Measurements from ENCODE around the gene LCNL1. TPM values are rescaled to one million over a fixed set of nuclear protein-coding genes. Genes with fewer than 3 reads are reported as not detected.
A peak's percentile ranks its signal among the peaks of the same experiment; 100 is the strongest.

LCNL1 gene
- total RNA-seq, 1 experiment from 2014 or later, result not detected

DNA sequence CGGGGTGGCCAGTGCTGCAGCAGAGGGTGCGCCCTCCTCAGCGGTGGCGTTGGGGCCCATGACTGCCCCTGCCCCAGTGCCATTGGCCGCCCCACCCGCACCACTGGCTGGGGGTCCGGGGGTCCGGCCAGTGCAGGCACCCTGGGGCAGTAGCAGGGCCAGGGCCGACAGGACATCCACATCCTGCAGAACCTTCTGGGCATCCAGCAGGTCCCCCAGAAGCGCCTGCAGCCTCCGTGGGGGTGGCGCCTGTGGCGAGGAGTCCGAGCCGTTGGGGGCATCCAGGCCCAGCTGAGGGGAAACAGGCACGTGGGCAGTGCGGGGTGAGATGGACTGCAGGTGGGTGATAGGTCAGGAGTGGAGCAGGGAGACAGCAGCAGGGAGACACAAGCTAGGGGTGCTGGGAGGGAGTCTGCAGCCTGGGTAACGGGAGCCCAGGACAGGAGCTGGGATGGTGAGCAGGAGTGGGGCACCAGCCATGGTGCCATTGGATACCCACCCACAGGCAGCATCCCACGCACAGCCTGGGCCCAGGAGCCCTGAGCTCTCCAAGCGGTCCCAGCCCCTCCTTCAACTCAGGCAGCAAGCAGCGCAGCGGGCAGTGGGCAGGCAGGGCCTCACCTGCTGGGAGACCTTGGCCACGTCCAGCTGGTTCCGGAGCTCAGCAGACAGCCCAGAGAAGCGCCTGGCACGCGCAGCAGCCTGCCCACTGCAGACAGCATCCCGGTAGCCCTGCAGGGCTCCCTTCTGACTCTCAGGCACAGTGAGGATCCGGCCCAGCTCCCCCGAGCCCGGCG lies 38.2 kb downstream of the LCNL1 start:
- Histone ChIP-seq H3K9me3 (ENCODE audit: low read depth, low read length, poor library complexity, severe bottlenecking) (no peaks in the 10 kb centered on the region), H3K27ac (ENCODE audit: low read depth, low read length, poor library complexity, severe bottlenecking) (no peak overlapping the region), H3K4me3 (ENCODE audit: low read depth, low read length, poor library complexity, severe bottlenecking) (no peak overlapping the region), H3K27me3 (replicated peaks; ENCODE audit: insufficient read depth, low read depth, low read length, poor library complexity) (no peaks in the 10 kb centered on the region), H3K36me3 (ENCODE audit: insufficient read depth, low read length, poor library complexity, severe bottlenecking) (peaks cover 4% of the 10 kb centered on the region), H3K4me1 (ENCODE audit: insufficient read depth, low read length, poor library complexity, severe bottlenecking) (no peaks in the 10 kb centered on the region)
- POLR2A ChIA-PET (ENCODE audit: low non-redundant PET), result no interaction called here
- no peak for DNase-seq (ENCODE audit: low spot score)
- CTCF ChIA-PET, result interaction anchor here (0.5 to 1.0 kb wide), 2 partner anchors 14 to 43 kb away, joined by 3 read pairs; no protein-coding TSS in a partner anchor
- TF ChIP-seq, protein P1, sequence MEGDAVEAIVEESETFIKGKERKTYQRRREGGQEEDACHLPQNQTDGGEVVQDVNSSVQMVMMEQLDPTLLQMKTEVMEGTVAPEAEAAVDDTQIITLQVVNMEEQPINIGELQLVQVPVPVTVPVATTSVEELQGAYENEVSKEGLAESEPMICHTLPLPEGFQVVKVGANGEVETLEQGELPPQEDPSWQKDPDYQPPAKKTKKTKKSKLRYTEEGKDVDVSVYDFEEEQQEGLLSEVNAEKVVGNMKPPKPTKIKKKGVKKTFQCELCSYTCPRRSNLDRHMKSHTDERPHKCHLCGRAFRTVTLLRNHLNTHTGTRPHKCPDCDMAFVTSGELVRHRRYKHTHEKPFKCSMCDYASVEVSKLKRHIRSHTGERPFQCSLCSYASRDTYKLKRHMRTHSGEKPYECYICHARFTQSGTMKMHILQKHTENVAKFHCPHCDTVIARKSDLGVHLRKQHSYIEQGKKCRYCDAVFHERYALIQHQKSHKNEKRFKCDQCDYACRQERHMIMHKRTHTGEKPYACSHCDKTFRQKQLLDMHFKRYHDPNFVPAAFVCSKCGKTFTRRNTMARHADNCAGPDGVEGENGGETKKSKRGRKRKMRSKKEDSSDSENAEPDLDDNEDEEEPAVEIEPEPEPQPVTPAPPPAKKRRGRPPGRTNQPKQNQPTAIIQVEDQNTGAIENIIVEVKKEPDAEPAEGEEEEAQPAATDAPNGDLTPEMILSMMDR (conservative IDR thresholded peaks at IDR 0.05; ENCODE audit: low read depth, low read length), result no peak
- no peak for TF ChIP-seq EZH2 (IDR thresholded peaks at IDR 0.05; ENCODE audit: borderline replicate concordance, low read depth, low read length, poor library complexity, severe bottlenecking)
- intact Hi-C loops (cut with micrococcal nuclease; ENCODE audit: unreplicated experiment), result no loop called here
- BruUV-seq (replicated peaks), result no TSS peak

DNA sequence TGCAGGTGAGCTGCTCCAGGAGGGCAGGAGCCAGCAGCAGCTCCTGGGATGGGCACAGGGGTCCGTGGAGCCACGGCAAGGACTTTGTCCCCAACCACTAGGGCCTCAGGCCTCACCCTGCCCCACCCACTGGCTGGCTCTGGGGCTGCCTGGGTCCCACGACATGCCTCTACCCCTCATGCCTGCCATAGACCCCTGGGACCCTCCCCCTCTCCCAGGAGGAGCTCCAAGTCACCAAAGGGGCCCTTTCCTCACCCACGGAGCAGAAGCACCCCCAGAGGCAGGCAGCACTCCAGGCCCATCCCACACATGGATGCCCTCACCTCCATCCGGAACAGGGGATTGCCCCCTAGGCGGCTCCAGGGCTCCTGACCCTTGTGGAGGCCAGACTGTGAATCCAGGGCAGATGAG lies 38.8 kb downstream of the LCNL1 start:
- H3K4me1 ChIP-seq (ENCODE audit: insufficient read depth, low read length, poor library complexity, severe bottlenecking), result no peaks in the 10 kb centered on the region
- H3K9me3 ChIP-seq (ENCODE audit: low read depth, low read length, poor library complexity, severe bottlenecking), result no peaks in the 10 kb centered on the region
- H3K27ac ChIP-seq (ENCODE audit: low read depth, low read length, poor library complexity, severe bottlenecking), result no peak overlapping the region
- CTCF ChIA-PET, result interaction anchor here (0.5 to 0.9 kb wide), 2 partner anchors 43 to 215 kb away, joined by 3 read pairs; no protein-coding TSS in a partner anchor
- no peak overlapping the region for H3K4me3 ChIP-seq (ENCODE audit: low read depth, low read length, poor library complexity, severe bottlenecking)
- TF ChIP-seq, protein P1 (conservative IDR thresholded peaks at IDR 0.05; ENCODE audit: low read depth, low read length), result no peak
- no peak for DNase-seq (ENCODE audit: low spot score)
- no TSS peak for BruUV-seq (replicated peaks)
- H3K36me3 ChIP-seq (ENCODE audit: insufficient read depth, low read length, poor library complexity, severe bottlenecking), result peaks cover 4% of the 10 kb centered on the region
- intact Hi-C loops (cut with micrococcal nuclease; ENCODE audit: unreplicated experiment), result no loop called here
- H3K27me3 ChIP-seq (replicated peaks; ENCODE audit: insufficient read depth, low read depth, low read length, poor library complexity), result no peaks in the 10 kb centered on the region
- POLR2A ChIA-PET (ENCODE audit: low non-redundant PET), result interaction anchor here (0.6 kb wide), 1 partner anchor 13 kb away, joined by 4 read pairs; no protein-coding TSS in a partner anchor

DNA sequence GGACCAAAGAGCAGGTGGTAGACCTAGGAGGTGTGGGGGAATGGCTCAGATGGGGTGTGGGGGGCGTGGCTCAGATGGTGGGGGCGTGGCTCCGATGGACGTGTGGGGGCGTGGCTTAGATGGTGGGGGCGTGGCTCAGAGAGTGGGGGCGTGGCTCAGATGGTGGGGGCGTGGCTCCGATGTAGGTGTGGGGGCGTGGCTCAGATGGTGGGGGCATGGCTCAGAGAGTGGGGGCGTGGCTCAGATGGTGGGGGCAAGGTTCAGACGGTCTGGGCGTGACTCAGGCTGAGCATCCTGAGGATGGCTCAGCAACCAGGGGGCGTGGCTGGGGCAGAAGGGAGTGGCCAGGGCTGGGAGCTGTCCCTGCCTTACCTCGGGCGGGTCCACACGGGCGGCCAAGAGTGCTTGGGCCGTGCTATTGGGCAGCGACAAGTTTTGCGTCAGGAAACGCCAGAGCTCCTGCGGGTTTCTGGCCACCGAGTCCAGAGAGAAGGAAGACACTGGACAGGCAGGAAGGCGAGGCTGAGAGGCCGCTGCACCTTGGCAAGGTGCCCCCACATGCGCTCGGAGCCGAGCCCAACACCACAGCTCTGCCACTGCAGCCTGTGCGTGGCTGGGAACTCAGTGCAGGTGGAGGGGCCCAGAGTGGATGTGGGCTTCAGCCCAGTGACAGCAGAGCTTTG lies 39.3 kb downstream of the LCNL1 start:
- Histone ChIP-seq H3K36me3 (ENCODE audit: insufficient read depth, low read length, poor library complexity, severe bottlenecking) (peaks cover 4% of the 10 kb centered on the region), H3K27ac (ENCODE audit: low read depth, low read length, poor library complexity, severe bottlenecking) (no peak overlapping the region), H3K4me3 (ENCODE audit: low read depth, low read length, poor library complexity, severe bottlenecking) (no peak overlapping the region), H3K9me3 (ENCODE audit: low read depth, low read length, poor library complexity, severe bottlenecking) (no peaks in the 10 kb centered on the region), H3K4me1 (ENCODE audit: insufficient read depth, low read length, poor library complexity, severe bottlenecking) (no peaks in the 10 kb centered on the region), H3K27me3 (replicated peaks; ENCODE audit: insufficient read depth, low read depth, low read length, poor library complexity) (no peaks in the 10 kb centered on the region)
- ChIA-PET POLR2A (ENCODE audit: low non-redundant PET) (interaction anchor here (0.6 kb wide), 1 partner anchor 12 kb away, joined by 4 read pairs; no protein-coding TSS in a partner anchor), CTCF (interaction anchor here (0.9 kb wide), 1 partner anchor 215 kb away, joined by 3 read pairs; no protein-coding TSS in a partner anchor)
- intact Hi-C loops (cut with micrococcal nuclease; ENCODE audit: unreplicated experiment), result no loop called here
- BruUV-seq (replicated peaks), result no TSS peak
- TF ChIP-seq, protein P1 (conservative IDR thresholded peaks at IDR 0.05; ENCODE audit: low read depth, low read length), result no peak
- no peak for TF ChIP-seq EZH2 (IDR thresholded peaks at IDR 0.05; ENCODE audit: borderline replicate concordance, low read depth, low read length, poor library complexity, severe bottlenecking)
- peak; percentile 79 for DNase-seq (ENCODE audit: low spot score)

Measured in A673 (cell line).